Measurements from ENCODE around the gene TAPT1. TPM values are rescaled to one million over a fixed set of nuclear protein-coding genes. Genes with fewer than 3 reads are reported as not detected.

The TAPT1 gene
- total and polyA plus RNA-seq, 2 experiments from 2014 or later = 3.6 to 9.9 TPM

GRCh38 chr4:16265820-16266219, 39.5 kb upstream of the TAPT1 start:
- no peaks in the 10 kb centered on the region for H3K27me3 Mint-ChIP-seq (ENCODE audit: insufficient read depth, low read depth, poor library complexity)
- H3K4me2 ChIP-seq = no peak overlapping the region
- DNase-seq (ENCODE audit: low spot score) = no peak
- H3K4me3 Mint-ChIP-seq = no peak overlapping the region
- TF ChIP-seq, protein P1, sequence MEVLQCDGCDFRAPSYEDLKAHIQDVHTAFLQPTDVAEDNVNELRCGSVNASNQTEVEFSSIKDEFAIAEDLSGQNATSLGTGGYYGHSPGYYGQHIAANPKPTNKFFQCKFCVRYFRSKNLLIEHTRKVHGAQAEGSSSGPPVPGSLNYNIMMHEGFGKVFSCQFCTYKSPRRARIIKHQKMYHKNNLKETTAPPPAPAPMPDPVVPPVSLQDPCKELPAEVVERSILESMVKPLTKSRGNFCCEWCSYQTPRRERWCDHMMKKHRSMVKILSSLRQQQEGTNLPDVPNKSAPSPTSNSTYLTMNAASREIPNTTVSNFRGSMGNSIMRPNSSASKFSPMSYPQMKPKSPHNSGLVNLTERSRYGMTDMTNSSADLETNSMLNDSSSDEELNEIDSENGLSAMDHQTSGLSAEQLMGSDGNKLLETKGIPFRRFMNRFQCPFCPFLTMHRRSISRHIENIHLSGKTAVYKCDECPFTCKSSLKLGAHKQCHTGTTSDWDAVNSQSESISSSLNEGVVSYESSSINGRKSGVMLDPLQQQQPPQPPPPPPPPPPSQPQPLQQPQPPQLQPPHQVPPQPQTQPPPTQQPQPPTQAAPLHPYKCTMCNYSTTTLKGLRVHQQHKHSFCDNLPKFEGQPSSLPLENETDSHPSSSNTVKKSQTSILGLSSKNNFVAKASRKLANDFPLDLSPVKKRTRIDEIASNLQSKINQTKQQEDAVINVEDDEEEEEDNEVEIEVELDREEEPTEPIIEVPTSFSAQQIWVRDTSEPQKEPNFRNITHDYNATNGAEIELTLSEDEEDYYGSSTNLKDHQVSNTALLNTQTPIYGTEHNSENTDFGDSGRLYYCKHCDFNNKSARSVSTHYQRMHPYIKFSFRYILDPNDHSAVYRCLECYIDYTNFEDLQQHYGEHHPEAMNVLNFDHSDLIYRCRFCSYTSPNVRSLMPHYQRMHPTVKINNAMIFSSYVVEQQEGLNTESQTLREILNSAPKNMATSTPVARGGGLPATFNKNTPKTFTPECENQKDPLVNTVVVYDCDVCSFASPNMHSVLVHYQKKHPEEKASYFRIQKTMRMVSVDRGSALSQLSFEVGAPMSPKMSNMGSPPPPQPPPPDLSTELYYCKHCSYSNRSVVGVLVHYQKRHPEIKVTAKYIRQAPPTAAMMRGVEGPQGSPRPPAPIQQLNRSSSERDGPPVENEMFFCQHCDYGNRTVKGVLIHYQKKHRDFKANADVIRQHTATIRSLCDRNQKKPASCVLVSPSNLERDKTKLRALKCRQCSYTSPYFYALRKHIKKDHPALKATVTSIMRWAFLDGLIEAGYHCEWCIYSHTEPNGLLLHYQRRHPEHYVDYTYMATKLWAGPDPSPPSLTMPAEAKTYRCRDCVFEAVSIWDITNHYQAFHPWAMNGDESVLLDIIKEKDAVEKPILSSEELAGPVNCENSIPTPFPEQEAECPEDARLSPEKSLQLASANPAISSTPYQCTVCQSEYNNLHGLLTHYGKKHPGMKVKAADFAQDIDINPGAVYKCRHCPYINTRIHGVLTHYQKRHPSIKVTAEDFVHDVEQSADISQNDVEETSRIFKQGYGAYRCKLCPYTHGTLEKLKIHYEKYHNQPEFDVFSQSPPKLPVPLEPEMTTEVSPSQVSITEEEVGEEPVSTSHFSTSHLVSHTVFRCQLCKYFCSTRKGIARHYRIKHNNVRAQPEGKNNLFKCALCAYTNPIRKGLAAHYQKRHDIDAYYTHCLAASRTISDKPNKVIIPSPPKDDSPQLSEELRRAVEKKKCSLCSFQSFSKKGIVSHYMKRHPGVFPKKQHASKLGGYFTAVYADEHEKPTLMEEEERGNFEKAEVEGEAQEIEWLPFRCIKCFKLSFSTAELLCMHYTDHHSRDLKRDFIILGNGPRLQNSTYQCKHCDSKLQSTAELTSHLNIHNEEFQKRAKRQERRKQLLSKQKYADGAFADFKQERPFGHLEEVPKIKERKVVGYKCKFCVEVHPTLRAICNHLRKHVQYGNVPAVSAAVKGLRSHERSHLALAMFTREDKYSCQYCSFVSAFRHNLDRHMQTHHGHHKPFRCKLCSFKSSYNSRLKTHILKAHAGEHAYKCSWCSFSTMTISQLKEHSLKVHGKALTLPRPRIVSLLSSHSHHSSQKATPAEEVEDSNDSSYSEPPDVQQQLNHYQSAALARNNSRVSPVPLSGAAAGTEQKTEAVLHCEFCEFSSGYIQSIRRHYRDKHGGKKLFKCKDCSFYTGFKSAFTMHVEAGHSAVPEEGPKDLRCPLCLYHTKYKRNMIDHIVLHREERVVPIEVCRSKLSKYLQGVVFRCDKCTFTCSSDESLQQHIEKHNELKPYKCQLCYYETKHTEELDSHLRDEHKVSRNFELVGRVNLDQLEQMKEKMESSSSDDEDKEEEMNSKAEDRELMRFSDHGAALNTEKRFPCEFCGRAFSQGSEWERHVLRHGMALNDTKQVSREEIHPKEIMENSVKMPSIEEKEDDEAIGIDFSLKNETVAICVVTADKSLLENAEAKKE (CRISPR knock-in tag; IDR thresholded peaks at IDR 0.05) = no peak
- TF ChIP-seq CREB1 (CRISPR knock-in tag; IDR thresholded peaks at IDR 0.05; ENCODE audit: low read depth) (no peak), JUNB (IDR thresholded peaks at IDR 0.05; ENCODE audit: unreplicated experiment) (no peak), REST (IDR thresholded peaks at IDR 0.05; ENCODE audit: unreplicated experiment) (no peak), ZNF114 (CRISPR knock-in tag; IDR thresholded peaks at IDR 0.05) (no peak), POLR2AphosphoS5 (IDR thresholded peaks at IDR 0.05; ENCODE audit: low read depth) (no peak), EZH2 (IDR thresholded peaks at IDR 0.05; ENCODE audit: low read depth, unreplicated experiment) (no peak), STAT1 (IDR thresholded peaks at IDR 0.05; ENCODE audit: unreplicated experiment) (no peak), NANOG (IDR thresholded peaks at IDR 0.05; ENCODE audit: borderline replicate concordance) (no peak), EZH2phosphoT487 (IDR thresholded peaks at IDR 0.05; ENCODE audit: unreplicated experiment) (no peak)
- TF ChIP-seq, protein P2, sequence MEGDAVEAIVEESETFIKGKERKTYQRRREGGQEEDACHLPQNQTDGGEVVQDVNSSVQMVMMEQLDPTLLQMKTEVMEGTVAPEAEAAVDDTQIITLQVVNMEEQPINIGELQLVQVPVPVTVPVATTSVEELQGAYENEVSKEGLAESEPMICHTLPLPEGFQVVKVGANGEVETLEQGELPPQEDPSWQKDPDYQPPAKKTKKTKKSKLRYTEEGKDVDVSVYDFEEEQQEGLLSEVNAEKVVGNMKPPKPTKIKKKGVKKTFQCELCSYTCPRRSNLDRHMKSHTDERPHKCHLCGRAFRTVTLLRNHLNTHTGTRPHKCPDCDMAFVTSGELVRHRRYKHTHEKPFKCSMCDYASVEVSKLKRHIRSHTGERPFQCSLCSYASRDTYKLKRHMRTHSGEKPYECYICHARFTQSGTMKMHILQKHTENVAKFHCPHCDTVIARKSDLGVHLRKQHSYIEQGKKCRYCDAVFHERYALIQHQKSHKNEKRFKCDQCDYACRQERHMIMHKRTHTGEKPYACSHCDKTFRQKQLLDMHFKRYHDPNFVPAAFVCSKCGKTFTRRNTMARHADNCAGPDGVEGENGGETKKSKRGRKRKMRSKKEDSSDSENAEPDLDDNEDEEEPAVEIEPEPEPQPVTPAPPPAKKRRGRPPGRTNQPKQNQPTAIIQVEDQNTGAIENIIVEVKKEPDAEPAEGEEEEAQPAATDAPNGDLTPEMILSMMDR (conservative IDR thresholded peaks at IDR 0.05; ENCODE audit: low read depth in 2 of 2) = no peak
- no peaks in the 10 kb centered on the region for H3K4me1 ChIP-seq (ENCODE audit: insufficient read depth)
- no peaks in the 10 kb centered on the region for H3K36me3 ChIP-seq (ENCODE audit: insufficient read depth)
- H3K4me3 ChIP-seq = no peak overlapping the region
- H3K36me3 Mint-ChIP-seq (ENCODE audit: low read depth) = no peaks in the 10 kb centered on the region
- H3K9me2 ChIP-seq (ENCODE audit: insufficient read depth) = no peaks in the 10 kb centered on the region
- no peaks in the 10 kb centered on the region for H3K79me2 ChIP-seq (replicated peaks; ENCODE audit: insufficient read depth)
- H3K9me3 Mint-ChIP-seq = no peaks in the 10 kb centered on the region
- H3K4me1 Mint-ChIP-seq = no peaks in the 10 kb centered on the region; the same call in 1 of the 3 replicates
- no peak overlapping the region for H3K27ac Mint-ChIP-seq
- no peaks in the 10 kb centered on the region for H3K27me3 ChIP-seq (ENCODE audit: insufficient read depth)
- H3F3A ChIP-seq (replicated peaks; ENCODE audit: low read depth) = no peaks in the 10 kb centered on the region
- H3K27ac ChIP-seq (ENCODE audit: low read depth) = no peak overlapping the region
- no peak overlapping the region for H2AFZ ChIP-seq
- no peaks in the 10 kb centered on the region for H4K20me1 ChIP-seq (replicated peaks; ENCODE audit: insufficient read depth)
- ATAC-seq = no peak

Measured in GM23338 (cell line).